GM04503 (cell line): ENCODE measurements around the gene CTSC.

ENCODE experiments used
- DNase-seq: peaks from one replicate; pipeline ENCODE4 v3.0.0-alpha.2; 2012; ENCODE audit warnings: low read depth

CTSC gene

DNA sequence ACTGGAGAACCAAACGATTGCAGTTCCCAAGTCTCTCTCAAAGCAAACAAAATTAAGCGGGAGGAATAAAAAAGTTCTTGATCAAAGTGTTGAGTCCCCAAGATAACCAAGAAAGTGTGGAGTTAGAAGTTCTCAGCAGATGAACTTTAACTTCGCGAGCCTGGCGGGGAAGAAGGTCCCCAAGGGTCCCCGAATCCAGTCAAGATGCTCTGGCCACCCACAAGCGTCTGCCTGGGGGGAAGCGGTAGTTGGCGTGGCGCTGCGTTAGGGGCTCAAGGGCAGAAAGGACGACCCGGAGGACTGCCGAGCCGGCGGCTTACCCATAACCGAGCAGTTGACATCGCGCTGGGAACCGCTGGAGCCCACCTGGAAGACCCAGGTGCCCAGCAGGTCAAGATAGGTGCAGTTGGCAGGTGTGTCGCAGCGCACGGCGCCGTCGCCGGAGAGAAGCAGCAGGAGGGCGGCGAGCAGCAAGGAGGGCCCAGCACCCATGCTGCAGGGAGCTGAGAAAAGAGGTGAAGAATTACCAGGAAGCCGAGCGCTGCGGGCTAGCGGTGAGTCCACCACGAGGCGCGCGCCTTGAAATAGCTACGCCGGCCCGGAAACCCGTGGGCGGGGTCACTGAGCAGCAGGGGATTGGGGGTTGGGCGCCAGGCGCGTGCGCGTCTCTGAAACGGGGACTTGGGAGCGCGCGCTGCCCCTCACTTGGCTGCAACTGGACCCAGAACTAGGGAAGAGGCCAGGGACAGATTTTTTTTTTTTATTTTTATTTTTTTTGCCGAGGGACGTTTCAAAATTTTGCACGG, at the start of gene CTSC:
TSS of gene CTSC (minus strand) at position 556 of the 806 bp plus-strand sequence. CDS start at position 492, 64 bp downstream.
- DNase-seq: no peak

DNA sequence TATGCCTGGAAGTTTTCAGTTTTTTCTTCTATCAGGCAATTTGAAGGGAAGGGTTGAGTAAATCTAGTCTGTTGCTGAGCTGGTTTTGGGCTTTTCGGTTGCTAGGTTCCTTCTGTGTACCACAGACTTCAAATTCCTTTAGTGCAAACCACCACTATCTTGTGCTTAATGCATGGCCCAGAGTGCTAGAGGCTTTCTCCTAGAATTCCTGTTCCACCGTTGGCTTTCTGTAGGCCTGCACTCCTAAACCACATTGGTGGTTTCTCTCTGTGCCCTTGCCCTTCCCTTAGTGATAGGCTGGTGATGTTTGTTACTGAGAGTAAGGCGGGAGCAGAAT, 47.1 kb upstream of the CTSC start:
- no peak for DNase-seq

DNA sequence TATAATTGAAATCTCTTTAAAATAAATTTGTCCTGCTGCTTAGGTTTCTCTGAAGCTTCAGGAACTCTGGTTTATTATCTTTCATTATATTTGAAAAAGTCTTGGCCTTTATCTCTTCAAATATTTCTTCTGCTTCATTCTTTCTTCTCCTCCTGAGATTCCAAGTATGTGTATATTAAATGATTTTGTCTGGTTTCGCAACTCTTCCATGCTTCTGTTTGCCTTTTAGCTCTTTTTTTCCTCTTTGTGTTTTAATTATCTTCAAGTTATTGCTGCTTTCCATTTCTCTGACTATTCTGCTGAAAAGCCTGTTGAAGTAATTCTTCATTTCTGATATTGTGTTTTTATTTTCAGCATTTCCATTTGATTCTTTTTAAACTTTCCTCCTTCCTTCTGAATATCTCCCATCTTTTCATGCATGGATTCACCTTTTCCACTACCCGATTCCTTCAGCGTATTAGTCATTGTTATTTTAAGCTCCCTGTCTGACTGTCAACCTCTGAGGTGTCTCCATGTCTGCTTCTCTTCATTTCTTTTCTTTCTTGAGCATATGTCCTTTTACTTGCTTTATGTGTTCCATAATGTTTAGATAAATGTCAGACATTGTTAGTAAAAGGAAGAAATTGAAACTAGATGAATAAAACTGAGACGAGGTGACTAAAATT, 46.6 kb upstream of the CTSC start:
- DNase-seq: no peak

GRCh38 chr11:88383447-88383846, 45.9 kb upstream of the CTSC start:
- no peak for DNase-seq

- no peak for DNase-seq
Observed at GRCh38 chr11:88379130-88379529, 41.6 kb upstream of the CTSC start.

DNA sequence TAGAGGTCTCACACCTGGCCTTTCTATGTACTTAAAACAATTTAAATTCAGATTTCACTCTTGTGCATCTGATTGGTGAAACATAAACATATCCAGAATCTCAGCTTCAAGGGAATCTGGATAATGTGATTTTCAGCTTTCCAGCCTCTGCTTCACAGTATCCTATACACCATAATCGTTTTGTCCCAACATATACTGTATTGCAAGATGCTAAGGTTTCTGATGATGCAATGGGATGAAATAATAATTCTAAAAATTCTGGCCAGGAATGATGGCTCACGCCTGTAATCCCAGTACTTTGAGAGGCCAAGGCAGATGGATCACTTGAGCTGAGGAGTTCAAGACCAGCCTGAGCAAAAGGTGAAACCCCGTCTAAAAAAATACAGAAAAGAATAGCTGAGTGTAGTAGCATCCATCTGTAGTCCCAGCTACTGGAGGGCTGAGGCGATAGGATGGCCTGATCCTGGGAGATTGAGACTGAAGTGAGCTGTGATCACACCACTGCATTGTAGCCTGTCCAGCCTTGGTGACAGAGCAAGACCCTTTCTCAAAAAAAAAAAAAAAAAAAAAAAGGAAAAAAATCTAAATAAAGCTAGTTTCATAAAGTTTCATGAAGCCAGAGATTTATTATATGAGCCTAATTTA, 41.0 kb upstream of the CTSC start:
- no peak for DNase-seq

DNA sequence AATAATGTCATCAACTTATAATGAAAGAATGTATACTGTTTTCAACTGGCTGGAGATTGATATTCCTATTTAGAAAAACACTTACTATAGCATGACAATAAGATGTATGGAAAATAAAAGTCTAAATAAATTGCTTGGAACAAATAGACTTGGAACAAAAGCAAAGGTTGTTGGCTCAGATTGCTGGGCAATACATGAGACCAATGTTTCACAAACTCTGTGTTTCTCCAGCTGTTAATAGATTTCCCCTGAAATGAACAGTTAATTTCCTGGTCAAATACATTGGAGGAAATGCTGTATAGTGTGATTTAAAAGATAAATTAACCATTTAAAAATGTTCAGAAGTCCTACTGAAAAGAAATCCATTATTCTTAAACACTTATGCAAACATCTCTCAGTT, 40.1 kb upstream of the CTSC start:
- DNase-seq: no peak

- no peak for DNase-seq
Observed at GRCh38 chr11:88377144-88377543, 39.6 kb upstream of the CTSC start.

GRCh38 chr11:88375927-88376470, 38.5 kb upstream of the CTSC start:
- DNase-seq: no peak

- DNase-seq: no peak
Observed at GRCh38 chr11:88370782-88371181, 33.2 kb upstream of the CTSC start.

DNA sequence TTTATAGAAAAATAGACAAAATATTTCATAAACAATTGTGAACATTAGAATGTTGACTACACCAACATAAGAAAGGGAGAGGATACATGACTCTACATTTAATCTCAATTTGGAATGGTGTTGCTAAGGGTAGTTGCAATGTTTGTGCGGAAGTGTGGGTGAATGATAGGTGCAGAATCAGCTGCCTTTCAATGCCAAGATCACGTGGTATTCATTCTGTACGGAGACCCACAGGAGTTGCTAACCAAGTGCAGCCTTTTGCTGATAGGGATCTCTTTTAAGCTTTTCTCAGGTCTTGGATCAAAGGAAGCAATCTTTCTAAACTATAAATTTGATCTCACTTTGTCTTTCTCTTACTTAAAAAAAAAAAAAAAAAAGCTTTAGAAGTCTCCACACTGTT, 29.8 kb upstream of the CTSC start:
- no peak for DNase-seq

DNA sequence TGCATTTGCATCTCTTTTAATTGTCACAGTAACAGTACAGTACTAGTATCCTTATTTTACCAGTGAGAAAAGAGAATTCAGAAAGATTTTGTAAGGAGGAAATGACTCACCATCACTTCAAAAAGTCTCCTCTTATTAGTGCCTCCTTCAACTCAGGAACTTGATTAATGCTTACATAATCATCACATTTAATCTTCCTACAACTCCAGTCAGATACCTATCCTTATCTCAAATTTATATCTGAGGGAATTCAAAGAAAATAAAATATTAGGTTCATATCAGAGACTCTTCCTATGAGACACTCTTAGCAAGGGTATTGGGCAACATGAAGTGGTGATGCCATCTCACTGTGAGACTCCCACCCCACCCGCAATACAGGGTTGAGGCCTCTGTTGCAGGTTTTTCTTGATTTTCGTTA, 26.1 kb upstream of the CTSC start:
- no peak for DNase-seq

GRCh38 chr11:88363004-88363403, 25.5 kb upstream of the CTSC start:
- DNase-seq: no peak

DNA sequence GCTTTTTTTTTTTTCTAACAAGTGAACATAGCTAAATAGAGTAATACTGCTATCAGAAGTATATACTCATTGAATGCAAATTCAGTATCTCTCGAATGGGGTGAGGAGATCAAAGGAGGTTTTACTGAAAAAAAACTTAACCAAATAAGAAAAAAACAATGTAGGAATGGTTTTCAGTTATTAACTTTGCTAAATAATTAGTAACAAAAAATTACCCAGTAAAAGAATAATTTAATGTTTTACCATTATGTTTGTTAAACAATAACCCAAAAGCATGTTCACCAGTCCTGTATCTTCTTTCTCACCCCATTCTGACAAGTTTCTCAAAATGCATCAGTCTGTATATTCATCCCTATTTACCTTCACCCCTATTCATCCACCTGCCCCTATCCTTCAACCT, 22.6 kb upstream of the CTSC start:
- DNase-seq: no peak

DNA sequence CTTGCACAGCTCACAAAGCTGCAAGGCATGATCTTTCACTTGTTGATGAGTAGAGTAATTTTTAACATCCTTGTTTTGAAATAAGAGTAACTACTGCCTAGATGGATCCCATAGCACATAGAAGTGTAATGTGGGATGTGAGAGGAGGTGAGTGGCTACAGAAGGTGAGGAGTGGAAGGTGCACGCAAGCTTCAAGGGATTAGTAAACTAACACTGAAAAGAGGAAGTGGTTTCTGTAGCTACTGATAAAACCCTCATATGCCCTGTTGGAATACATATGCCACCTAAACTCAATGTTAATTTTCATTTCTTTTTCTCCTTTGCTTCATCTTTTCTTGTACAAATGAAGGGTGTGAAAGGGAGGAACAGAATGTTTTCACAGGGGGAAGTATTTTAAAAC, 22.0 kb upstream of the CTSC start:
- no peak for DNase-seq

DNA sequence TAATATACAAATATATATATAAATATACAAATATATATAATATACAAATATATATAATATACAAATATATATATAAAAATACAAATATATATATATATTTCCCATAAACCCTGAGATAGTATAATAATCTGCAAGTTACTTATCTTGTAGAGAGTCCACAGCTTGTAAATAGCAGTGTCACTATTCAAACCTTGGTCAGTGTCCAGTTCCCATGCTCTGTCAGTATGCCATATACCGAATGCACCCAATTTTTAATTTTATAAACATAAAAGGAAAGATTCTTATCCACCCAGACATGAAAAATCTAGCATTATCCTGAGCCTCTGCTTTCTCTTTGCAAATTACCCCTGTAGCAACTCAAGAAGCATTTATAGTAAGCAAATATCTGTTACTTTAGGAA, 21.6 kb upstream of the CTSC start:
- DNase-seq: no peak

GRCh38 chr11:88358040-88358431, 20.5 kb upstream of the CTSC start:
- DNase-seq: no peak

- no peak for DNase-seq
Observed at GRCh38 chr11:88357323-88358039, 19.9 kb upstream of the CTSC start.

GRCh38 chr11:88355887-88356286, 18.4 kb upstream of the CTSC start:
- DNase-seq: no peak

DNA sequence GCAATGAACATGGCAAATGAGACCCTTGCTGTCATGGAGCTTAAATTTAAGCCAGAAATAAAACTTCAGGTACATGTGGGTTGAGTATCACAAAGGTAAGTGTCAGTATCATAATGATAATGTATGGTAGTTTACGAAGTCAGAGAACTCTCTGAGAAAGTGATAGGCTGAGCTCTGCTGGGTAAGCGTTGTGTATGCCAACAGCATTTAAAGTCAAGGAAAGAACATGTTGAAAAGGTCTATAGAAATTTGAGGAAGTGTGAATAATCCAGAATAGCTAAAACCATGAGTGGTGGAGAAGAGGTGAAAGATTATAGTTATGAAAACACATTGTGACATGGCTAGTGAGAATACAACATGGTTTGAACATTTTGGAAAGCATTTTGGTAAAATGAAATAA, 17.4 kb upstream of the CTSC start:
- no peak for DNase-seq

DNA sequence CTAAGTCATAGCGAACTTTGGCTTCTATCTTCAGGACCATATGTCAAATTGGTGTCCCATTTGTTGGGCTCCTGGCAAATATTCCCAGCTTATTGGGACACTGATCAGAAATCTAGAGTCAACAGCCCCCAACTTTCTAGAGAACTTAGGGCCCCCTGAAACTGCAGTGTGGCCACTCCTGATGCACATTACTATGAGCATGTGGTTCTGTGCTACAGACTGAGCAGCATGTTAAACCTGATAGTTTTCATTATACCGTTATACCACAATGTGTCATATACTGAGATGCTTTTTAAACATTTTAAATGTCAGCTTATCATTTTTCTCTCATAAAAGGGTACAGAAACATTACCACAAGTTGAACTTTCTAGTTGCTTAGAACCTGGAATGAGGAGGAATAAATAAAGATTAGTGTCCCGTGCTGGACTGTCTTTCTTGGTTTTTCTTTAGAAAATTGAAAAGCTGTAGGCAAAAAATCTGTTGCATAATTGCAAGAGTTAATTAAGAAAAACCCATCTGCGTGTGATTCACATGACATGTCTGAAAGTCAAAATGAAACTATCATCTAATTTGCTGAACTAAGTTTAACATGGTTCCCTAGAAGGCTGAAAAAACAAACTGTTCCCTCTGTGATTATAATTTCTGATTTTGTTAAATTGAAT, 16.4 kb upstream of the CTSC start:
- no peak for DNase-seq

DNA sequence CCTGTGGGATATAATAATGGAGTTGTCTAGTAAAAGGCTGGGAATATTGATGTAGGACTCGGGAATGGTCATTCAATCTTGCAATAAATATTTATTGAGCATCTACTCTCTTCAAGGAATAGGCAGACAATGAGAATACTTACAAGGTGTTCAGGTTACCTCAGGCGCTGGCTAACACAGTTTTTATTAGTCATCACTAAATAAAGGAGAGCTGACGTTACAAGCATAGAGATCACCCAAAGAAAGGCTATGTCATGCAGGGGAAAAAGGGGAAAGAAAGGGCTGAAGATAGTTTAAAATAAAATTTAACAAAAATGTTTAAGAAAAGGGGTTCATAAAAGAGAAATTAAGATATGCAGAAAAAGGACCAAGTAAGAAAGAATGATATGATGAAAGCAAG, 15.8 kb upstream of the CTSC start:
- DNase-seq: no peak
